GM12878 (cell line): Measurements from ENCODE around the gene CAPN3. TPM values are rescaled to one million over a fixed set of nuclear protein-coding genes. Genes with fewer than 3 reads are reported as not detected.

ENCODE experiments used
- ATF7 ChIP-seq: fragments of 450-650 bp; IDR thresholded peaks from 2 replicates; pipeline ENCODE4 v1.6.1; 2016; ENCODE audit warnings: low read depth, mild to moderate bottlenecking
- CHD4 ChIP-seq: fragments of 200-600 bp; sonication (generic); IDR thresholded peaks from 2 replicates; pipeline ENCODE4 v1.6.1; 2016; ENCODE audit warnings: mild to moderate bottlenecking
- KLF5 ChIP-seq: fragments of 450-650 bp; IDR thresholded peaks from 2 replicates; pipeline ENCODE4 v1.6.1; 2014; ENCODE audit warnings: mild to moderate bottlenecking; ENCODE audit not compliant: partially characterized antibody
- MEF2A ChIP-seq: IDR thresholded peaks from 2 replicates; pipeline ENCODE4 v1.6.1; 2011; ENCODE audit warnings: low read depth, mild to moderate bottlenecking, low read length, moderate library complexity; ENCODE audit not compliant: insufficient read depth
- NR2C1 ChIP-seq: fragments of 450-650 bp; IDR thresholded peaks from 2 replicates; pipeline ENCODE4 v1.6.1; 2017; ENCODE audit warnings: antibody characterized with exemption, mild to moderate bottlenecking, moderate library complexity
- SMARCA5 ChIP-seq: fragments of 450-650 bp; IDR thresholded peaks from 2 replicates; pipeline ENCODE4 v1.6.1; 2017; ENCODE audit warnings: mild to moderate bottlenecking
- SP1 ChIP-seq: IDR thresholded peaks from one replicate; pipeline ENCODE4 v1.6.1; 2011; ENCODE audit warnings: low read depth, low read length
- ZBED1 ChIP-seq: IDR thresholded peaks from 2 replicates; pipeline ENCODE4 v1.6.1; 2016; ENCODE audit warnings: borderline replicate concordance
- ZBTB40 ChIP-seq: fragments of 450-650 bp; IDR thresholded peaks from 2 replicates; pipeline ENCODE4 v1.6.1; 2016; ENCODE audit warnings: mild to moderate bottlenecking, moderate library complexity, borderline replicate concordance
- ZNF384 ChIP-seq: IDR thresholded peaks from 2 replicates; pipeline ENCODE4 v1.6.1; 2012; ENCODE audit warnings: low read depth, mild to moderate bottlenecking, low read length, improper control_type of control experiment, borderline replicate concordance
- polyA plus RNA-seq, 11 experiments: library from polyadenylated mRNA; depleted of rRNA in 4 of 11; unstranded in 6 of 11; stranded (reverse) in 5 of 11; fragments of >200 nt; fragmentation: Nextera tagmentation in 4 of 11; fragmentation: Illumina TruSeq in 1 of 11; extraction: Ambion mirVana in 4 of 11; extraction: Trizol in 1 of 11; gene quantifications; 1 replicate in 1 of 11; 2 replicates in 10 of 11; pipeline versions ENCODE4 v1.2.1 to v1.2.3, GENCODE V29; 2011 to 2016; ENCODE audit warnings: inconsistent platforms in 2 of 11, missing spikeins in 2 of 11, low read depth in 1 of 11
- total RNA-seq, 4 experiments: library from RNA; depleted of rRNA in 3 of 4; stranded (reverse); fragments of >200 nt in 3 of 4; fragmentation: Illumina TruSeq in 1 of 4; extraction: Trizol in 1 of 4; gene quantifications; 2 replicates each; pipeline versions ENCODE4 v1.2.1 to v1.2.3, GENCODE V29; 2013 to 2021
- TF ChIP-seq, protein P1 (sequence below): fragments of 450-650 bp; IDR thresholded peaks from 2 replicates; pipeline ENCODE4 v1.6.1; 2014; ENCODE audit warnings: mild to moderate bottlenecking
- TF ChIP-seq, protein P2 (sequence below): fragments of 150-350 bp; IDR thresholded peaks from 2 replicates; pipeline ENCODE4 v1.6.1; 2014; ENCODE audit warnings: mild to moderate bottlenecking, low read depth, low read length
- TF ChIP-seq, protein P3 (sequence below): IDR thresholded peaks from 2 replicates; pipeline ENCODE4 v1.6.1; 2011; ENCODE audit warnings: low read depth, low read length, improper control_type of control experiment, borderline replicate concordance

Gene CAPN3
- total and polyA plus RNA-seq, 10 of the 15 experiments (the other 5 are each of a cell fraction or from before 2014, with no cell fraction given) = 1.1 to 3.8 (median 2.4) TPM

DNA sequence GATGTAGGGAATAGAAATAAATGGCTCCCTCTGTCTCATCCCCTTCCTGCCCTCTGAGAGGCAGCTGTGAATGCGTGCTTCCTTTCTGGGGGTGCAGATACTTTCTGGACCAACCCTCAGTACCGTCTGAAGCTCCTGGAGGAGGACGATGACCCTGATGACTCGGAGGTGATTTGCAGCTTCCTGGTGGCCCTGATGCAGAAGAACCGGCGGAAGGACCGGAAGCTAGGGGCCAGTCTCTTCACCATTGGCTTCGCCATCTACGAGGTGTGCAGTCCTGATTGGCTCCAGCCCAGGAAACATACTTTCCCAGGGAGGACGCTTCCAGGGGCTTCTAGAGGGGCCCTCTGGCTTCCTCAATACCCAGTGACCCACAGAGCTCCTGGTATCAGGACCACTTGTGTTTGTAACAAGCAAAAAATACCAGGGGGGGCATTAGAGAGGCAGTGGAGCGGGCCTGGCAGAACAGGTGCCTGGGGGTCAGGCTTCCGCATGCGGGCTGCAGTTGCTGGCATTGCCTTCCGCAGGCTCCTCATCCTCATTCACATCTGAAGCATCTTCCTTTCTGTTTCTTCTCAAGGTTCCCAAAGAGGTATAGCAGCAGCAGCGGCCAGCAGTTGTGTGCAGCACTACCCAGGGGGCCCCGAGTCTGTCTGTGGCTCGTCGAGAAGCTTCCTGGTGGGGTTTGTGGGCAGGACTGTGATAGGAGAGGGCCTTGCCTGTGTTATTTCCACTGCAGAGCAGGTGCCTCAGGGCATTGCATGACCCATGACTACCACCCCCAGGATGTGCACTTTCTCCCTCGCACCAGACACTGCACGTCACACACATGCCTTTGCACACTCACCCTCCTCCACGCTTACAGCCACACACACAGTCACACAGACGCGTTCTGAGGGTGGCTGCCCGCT lies 42.5 kb downstream of the CAPN3 start (continued):
- TF ChIP-seq, protein P1, sequence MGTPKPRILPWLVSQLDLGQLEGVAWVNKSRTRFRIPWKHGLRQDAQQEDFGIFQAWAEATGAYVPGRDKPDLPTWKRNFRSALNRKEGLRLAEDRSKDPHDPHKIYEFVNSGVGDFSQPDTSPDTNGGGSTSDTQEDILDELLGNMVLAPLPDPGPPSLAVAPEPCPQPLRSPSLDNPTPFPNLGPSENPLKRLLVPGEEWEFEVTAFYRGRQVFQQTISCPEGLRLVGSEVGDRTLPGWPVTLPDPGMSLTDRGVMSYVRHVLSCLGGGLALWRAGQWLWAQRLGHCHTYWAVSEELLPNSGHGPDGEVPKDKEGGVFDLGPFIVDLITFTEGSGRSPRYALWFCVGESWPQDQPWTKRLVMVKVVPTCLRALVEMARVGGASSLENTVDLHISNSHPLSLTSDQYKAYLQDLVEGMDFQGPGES = no peak
- TF ChIP-seq, protein P2, sequence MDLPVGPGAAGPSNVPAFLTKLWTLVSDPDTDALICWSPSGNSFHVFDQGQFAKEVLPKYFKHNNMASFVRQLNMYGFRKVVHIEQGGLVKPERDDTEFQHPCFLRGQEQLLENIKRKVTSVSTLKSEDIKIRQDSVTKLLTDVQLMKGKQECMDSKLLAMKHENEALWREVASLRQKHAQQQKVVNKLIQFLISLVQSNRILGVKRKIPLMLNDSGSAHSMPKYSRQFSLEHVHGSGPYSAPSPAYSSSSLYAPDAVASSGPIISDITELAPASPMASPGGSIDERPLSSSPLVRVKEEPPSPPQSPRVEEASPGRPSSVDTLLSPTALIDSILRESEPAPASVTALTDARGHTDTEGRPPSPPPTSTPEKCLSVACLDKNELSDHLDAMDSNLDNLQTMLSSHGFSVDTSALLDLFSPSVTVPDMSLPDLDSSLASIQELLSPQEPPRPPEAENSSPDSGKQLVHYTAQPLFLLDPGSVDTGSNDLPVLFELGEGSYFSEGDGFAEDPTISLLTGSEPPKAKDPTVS = no peak
- peak; percentile 82 for TF ChIP-seq NR2C1
- no peak for TF ChIP-seq SMARCA5
- TF ChIP-seq ZNF384 = no peak
- TF ChIP-seq, protein P3, sequence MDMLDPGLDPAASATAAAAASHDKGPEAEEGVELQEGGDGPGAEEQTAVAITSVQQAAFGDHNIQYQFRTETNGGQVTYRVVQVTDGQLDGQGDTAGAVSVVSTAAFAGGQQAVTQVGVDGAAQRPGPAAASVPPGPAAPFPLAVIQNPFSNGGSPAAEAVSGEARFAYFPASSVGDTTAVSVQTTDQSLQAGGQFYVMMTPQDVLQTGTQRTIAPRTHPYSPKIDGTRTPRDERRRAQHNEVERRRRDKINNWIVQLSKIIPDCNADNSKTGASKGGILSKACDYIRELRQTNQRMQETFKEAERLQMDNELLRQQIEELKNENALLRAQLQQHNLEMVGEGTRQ = no peak
- no peak for TF ChIP-seq SP1
- TF ChIP-seq ZBED1 = no peak
- no peak for TF ChIP-seq ATF7
- TF ChIP-seq MEF2A = no peak
- no peak for TF ChIP-seq KLF5
- peak; percentile 70; the same call in 1 of the 2 replicates for TF ChIP-seq ZBTB40
- no peak for TF ChIP-seq CHD4
- TF ChIP-seq, all 136 proteins: peak for 7
